ENCODE measurements around the gene MSX1. TPM values are rescaled to one million over a fixed set of nuclear protein-coding genes. Genes with fewer than 3 reads are reported as not detected.

The MSX1 gene
- total and polyA plus RNA-seq, 4 donors: 0.13 to 0.33 (median 0.15) TPM; not detected in 1

GRCh38 chr4:4837316-4837715 lies 22.1 kb upstream of the MSX1 start:
- DNase-seq (ENCODE audit: low spot score): no peak
- TF ChIP-seq GABPA (IDR thresholded peaks at IDR 0.05 in 1 of 2, conservative IDR thresholded peaks at IDR 0.05 in 1 of 2) (no peak), MAX (IDR thresholded peaks at IDR 0.05) (no peak), RXRA (IDR thresholded peaks at IDR 0.05) (no peak), HNF4A (conservative IDR thresholded peaks at IDR 0.05) (no peak), SP1 (IDR thresholded peaks at IDR 0.05) (no peak), JUND (IDR thresholded peaks at IDR 0.05) (no peak), NR2F2 (IDR thresholded peaks at IDR 0.05) (no peak), RAD21 (IDR thresholded peaks at IDR 0.05) (no peak)
- 85% methylated on average over 2 of the region's 2 CpGs for WGBS

GRCh38 chr4:4838051-4838935 lies 21.2 kb upstream of the MSX1 start:
- no peak for DNase-seq (ENCODE audit: low spot score)
- WGBS: 75% methylated on average over 13 of the region's 13 CpGs
- peaks cover 0 to 4% (median 0%) of the 10 kb centered on the region in 4 donors for H3K27me3 ChIP-seq (ENCODE audit: control insufficient read depth in 4 of 4, insufficient read depth in 4 of 4, low read length in 3 of 4)
- H3K4me3 ChIP-seq (ENCODE audit: low read depth in 1 of 3, low read length in 3 of 3): no peak overlapping the region
- no peaks in the 10 kb centered on the region for H3K4me1 ChIP-seq (ENCODE audit: control insufficient read depth in 4 of 4, insufficient read depth in 4 of 4, low read length in 3 of 4)
- H3K9ac ChIP-seq (ENCODE audit: low read depth in 1 of 2, low read length in 2 of 2): no peak overlapping the region
- peaks cover 0 to 2% (median 0%) of the 10 kb centered on the region in 4 donors for H3K9me3 ChIP-seq (ENCODE audit: control insufficient read depth in 4 of 4, low read length in 3 of 4)
- TF ChIP-seq HNF4G (IDR thresholded peaks at IDR 0.05) (no peak), HNF4A (conservative IDR thresholded peaks at IDR 0.05) (no peak), RXRA (IDR thresholded peaks at IDR 0.05) (no peak), FOXA1 (IDR thresholded peaks at IDR 0.05) (no peak), TAF1 (conservative IDR thresholded peaks at IDR 0.05) (no peak), JUND (IDR thresholded peaks at IDR 0.05) (no peak), YY1 (IDR thresholded peaks at IDR 0.05) (no peak), MAX (IDR thresholded peaks at IDR 0.05) (no peak), RAD21 (IDR thresholded peaks at IDR 0.05) (no peak), EGR1 (IDR thresholded peaks at IDR 0.05; ENCODE audit: low read depth in 2 of 2) (no peak), SP1 (IDR thresholded peaks at IDR 0.05) (no peak), ZBTB33 (IDR thresholded peaks at IDR 0.05) (no peak), NR2F2 (IDR thresholded peaks at IDR 0.05) (no peak), REST (IDR thresholded peaks at IDR 0.05) (no peak), GABPA (IDR thresholded peaks at IDR 0.05 in 1 of 2, conservative IDR thresholded peaks at IDR 0.05 in 1 of 2) (no peak), ATF3 (IDR thresholded peaks at IDR 0.05) (no peak)
- no peak overlapping the region for H3K27ac ChIP-seq (ENCODE audit: low read depth in 1 of 2, low read length in 2 of 2)
- H3K36me3 ChIP-seq (ENCODE audit: control insufficient read depth in 4 of 4, insufficient read depth in 3 of 4, low read depth in 1 of 4, low read length in 3 of 4): no peaks in the 10 kb centered on the region

More at GRCh38 chr4:4837316-4837715, 22.1 kb upstream of the MSX1 start:
- H3K27ac ChIP-seq (ENCODE audit: low read depth in 1 of 2, low read length in 2 of 2): no peak overlapping the region
- no peaks in the 10 kb centered on the region for H3K36me3 ChIP-seq (ENCODE audit: control insufficient read depth in 4 of 4, insufficient read depth in 3 of 4, low read depth in 1 of 4, low read length in 3 of 4)
- H3K4me3 ChIP-seq (ENCODE audit: low read depth in 1 of 3, low read length in 3 of 3): no peak overlapping the region
- H3K9ac ChIP-seq (ENCODE audit: low read depth in 1 of 2, low read length in 2 of 2): no peak overlapping the region
- H3K4me1 ChIP-seq (ENCODE audit: control insufficient read depth in 4 of 4, insufficient read depth in 4 of 4, low read length in 3 of 4): no peaks in the 10 kb centered on the region
- peaks cover 0 to 4% (median 0%) of the 10 kb centered on the region in 4 donors for H3K27me3 ChIP-seq (ENCODE audit: control insufficient read depth in 4 of 4, insufficient read depth in 4 of 4, low read length in 3 of 4)
- peaks cover 0 to 2% (median 0%) of the 10 kb centered on the region in 4 donors for H3K9me3 ChIP-seq (ENCODE audit: control insufficient read depth in 4 of 4, low read length in 3 of 4)

Measured in liver (tissue), 9 donors.